LNCAP (cell line): ENCODE data around the gene WHRN.

Experiments
- TF ChIP-seq, protein P1 (sequence below): fragments of 450-650 bp; IDR thresholded peaks from 2 replicates; pipeline ENCODE4 v1.5.1; 2017; ENCODE audit warnings: mild to moderate bottlenecking

WHRN gene

DNA sequence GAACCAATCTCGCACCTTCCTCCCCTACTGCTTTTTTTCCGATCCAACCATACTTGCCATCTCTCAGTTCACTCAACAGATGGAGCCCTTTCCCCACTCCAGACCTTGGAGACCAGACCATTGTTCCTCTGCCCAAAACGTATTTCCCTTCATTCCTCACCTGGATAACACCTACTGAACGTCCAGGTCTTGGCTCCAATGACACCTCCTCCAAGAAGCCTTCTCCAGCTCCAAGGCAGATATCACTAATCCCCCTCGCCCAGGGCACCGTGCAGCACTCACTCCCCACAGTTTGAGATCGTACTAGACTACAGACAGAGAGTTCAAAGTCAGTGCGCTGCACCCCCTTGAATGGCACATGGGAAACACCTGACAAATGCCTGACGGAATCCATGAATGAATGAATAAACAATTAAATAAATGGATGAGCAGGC is 70.4 kb downstream of the WHRN start:
- TF ChIP-seq, protein P1, sequence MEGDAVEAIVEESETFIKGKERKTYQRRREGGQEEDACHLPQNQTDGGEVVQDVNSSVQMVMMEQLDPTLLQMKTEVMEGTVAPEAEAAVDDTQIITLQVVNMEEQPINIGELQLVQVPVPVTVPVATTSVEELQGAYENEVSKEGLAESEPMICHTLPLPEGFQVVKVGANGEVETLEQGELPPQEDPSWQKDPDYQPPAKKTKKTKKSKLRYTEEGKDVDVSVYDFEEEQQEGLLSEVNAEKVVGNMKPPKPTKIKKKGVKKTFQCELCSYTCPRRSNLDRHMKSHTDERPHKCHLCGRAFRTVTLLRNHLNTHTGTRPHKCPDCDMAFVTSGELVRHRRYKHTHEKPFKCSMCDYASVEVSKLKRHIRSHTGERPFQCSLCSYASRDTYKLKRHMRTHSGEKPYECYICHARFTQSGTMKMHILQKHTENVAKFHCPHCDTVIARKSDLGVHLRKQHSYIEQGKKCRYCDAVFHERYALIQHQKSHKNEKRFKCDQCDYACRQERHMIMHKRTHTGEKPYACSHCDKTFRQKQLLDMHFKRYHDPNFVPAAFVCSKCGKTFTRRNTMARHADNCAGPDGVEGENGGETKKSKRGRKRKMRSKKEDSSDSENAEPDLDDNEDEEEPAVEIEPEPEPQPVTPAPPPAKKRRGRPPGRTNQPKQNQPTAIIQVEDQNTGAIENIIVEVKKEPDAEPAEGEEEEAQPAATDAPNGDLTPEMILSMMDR = peak; percentile 69

DNA sequence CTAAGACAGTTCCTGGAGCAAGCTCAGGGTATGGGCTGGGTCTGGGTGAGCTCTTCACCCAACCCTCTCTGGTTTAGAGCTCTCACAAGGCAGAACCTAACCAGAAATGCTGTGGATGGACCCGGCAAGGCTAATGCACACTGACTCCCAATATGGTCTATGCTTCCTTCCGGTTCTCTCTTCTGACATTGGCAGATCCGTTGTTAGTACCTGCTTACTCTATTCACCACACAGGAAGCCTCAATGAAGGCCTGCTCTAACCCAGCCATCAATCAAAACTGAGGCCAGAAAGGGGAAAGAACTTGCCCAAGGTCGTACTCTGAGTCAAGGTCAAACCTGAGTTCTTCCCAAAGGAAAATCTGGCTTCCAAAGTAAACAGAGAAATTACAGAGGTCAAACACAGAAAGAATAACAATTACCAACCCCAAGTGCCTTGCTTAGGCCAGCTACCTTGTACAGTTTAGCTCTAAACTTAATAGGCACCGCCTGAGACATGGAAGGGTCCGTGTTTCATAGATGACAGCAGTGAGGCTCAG is 71.5 kb downstream of the WHRN start:
- TF ChIP-seq, protein P1 = no peak

DNA sequence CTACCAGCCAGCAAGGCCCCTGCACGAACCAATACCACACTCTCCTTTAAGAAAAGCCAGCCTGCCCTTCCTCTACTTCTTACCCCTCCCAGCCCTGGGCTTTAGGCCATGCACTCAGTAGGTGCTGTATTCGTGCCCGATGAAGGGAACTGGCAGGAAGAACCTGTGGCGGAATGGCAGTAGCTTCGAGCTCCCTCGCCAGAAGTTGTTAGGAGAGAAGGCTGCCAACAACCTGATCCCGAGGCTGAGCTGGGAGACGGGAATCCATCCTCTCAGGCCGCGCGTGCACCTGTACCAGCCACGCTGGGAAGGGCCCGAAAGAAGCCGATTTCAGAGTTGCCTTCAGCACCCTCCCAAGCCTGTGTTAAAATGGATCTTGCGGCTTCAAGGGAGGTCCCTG is 72.2 kb downstream of the WHRN start:
- TF ChIP-seq, protein P1 = no peak

DNA sequence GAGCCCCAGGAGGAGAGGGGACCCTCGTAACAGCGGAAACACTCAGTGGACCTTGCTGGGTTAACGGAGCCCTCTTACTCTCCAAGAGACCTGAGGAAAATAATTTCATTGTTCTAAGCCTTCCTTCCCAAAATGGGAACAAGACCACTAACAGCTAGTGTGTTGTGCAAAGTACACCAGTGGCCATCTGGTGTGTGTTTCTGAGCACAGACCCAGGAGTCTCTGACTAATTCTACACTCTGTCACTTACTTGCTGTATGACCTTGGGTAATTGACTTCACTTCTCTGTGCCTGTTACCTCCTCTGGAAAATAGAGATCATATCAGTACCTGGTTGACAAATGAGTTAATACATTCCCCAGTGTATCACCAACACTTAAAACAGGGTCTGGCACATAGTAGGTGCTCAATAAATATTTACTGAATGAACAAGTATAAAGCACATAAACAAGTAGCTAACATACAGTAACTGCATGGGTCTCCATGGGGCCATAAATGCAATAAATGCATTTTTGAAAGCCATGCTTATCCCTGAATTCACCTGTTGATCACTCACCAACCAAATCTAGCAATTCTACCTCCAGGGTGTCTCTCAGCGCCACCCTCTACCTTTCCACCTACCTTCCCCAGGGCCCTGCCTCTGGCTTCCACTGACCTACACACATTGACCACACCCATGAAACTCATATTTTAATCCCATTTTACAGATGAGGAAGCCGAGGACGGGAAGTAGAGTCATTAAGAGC is 72.8 kb downstream of the WHRN start:
- TF ChIP-seq, protein P1 = no peak

DNA sequence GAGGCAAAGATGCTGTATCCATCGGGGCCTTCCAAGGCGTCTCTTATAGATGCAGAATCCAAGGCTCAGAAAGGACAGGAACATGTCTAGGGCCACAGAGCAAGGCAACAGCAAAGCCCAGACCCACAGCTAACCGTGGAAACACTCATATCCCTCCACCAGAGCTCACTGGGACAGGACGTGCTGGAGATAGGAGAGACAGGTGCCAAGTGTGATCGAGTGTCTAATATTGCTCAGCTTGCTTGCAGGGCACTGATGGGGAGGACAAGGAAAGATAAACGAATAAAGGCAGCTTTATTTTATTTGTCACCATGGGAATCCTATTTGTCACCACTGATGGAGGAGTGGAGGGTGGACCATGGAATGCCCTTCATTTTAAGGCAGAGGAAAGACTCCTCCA is 73.5 kb downstream of the WHRN start:
- TF ChIP-seq, protein P1 = no peak

DNA sequence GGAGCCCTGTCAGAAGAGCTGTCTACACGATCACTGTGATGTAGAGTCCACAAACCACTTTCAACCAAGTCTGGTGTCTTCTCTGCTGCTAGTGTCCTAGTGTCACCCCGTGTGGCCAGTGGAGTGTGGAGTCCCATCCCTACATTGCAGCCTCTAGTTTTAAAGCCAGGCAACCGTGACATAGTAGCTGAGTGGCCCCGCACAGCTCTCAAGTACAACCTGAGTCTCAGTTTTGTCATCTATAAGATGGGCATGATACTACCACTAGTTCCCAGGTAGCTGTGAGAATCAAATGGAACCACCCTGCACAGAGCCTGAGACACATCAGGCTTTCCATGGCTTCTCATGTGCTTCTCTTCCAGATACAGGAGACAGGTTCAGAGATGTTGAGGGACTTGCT is 74.3 kb downstream of the WHRN start:
- TF ChIP-seq, protein P1 = no peak

DNA sequence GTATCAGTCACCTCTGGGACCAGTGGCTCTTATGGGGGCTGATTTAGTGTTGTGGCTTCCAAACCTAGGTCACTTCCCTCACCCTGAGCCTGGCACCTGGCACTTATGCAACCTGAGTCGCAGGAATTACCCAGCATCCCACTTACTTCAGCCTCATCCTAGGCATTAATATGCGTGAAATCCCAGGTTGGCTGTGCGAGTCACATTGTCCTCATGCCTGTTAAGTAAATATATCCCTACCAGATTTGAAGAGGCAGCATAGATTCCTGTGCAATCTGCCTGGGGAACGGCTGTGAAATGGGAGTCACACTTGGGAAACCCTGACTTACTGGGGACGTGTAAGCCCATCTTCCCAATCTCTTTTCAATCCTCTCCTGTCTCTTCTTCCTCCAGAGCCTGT is 74.8 kb downstream of the WHRN start:
- TF ChIP-seq, protein P1 = no peak

DNA sequence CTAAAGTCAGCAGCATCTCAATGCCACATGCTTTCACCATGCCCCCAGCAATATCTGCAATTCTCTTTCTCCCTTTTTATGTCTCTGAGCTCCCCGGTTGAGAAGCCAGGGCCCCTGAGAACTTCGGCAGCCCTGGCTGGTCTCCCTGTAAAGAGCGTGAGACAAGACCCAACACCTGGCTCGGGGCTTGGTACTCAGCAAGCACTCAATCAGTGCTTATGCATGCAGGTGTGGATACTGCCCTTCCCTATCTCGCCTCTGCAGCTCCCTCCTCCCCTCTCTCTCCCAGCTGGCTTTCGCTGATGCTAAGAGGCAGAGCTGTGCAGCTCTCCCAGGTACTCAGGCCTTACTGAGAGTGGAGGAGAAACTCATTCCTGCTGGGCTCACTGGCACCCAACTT is 75.8 kb downstream of the WHRN start:
- TF ChIP-seq, protein P1 = no peak
